ENCODE data around the gene SORL1. TPM values are rescaled to one million over a fixed set of nuclear protein-coding genes. Genes with fewer than 3 reads are reported as not detected.

Gene SORL1
- total RNA-seq, 2 experiments from 2014 or later, result 228 to 411 TPM

DNA sequence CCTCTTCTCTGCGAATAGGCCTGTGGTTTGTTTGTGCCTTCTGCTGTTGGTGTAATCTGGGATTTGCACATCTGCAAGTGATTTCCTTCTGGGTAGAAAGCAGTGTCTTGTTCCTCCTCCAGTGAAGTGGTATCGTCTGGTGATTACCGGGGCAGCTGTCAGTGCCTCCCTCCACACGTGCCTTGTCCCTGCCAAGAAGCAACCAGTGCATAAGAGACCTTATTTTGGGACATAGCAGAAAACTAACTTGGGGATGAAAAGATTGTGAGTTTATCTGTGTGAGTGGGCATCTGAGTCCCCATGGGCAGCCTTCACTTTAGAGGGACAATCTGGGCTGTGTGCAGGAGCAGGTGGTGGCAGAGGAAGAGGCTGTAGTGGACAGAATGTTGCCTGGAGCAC is 72.1 kb downstream of the SORL1 start:
- no TSS peak for BruUV-seq (replicated peaks)
- Histone ChIP-seq H2AFZ (ENCODE audit: low read length) (no peak overlapping the region), H3K9me2 (ENCODE audit: insufficient read depth, low read length) (no peaks in the 10 kb centered on the region), H3K79me2 (ENCODE audit: insufficient read depth, low read depth, low read length) (peaks cover 60% of the 10 kb centered on the region), H3K4me3 (ENCODE audit: low read depth, low read length, poor library complexity, severe bottlenecking) (no peak overlapping the region), H3K4me1 (ENCODE audit: insufficient read depth, low read length, poor library complexity, severe bottlenecking) (peaks cover 13% of the 10 kb centered on the region), H4K20me1 (ENCODE audit: insufficient read depth, low read length) (no peaks in the 10 kb centered on the region), H3K9me3 (ENCODE audit: low read length) (peaks cover 16% of the 10 kb centered on the region), H3K4me2 (ENCODE audit: low read length) (no peak overlapping the region), H3K27ac (ENCODE audit: low read depth, low read length, poor library complexity, severe bottlenecking) (no peak overlapping the region), H3K36me3 (ENCODE audit: insufficient read depth, low read length) (peaks cover 100% of the 10 kb centered on the region)
- ChIA-PET POLR2A (interaction anchor here (0.6 kb wide), 1 partner anchor 156 kb away, joined by 4 read pairs; no protein-coding TSS in a partner anchor), CTCF (ENCODE audit: unreplicated experiment) (no interaction called here)
- intact Hi-C loops (cut with micrococcal nuclease; ENCODE audit: unreplicated experiment), result no loop called here
- no peak for DNase-seq (ENCODE audit: low spot score)
- no peak for TF ChIP-seq CTCF (conservative IDR thresholded peaks at IDR 0.05; ENCODE audit: low read length)
- no peak for TF ChIP-seq EZH2phosphoT487 (IDR thresholded peaks at IDR 0.05; ENCODE audit: borderline replicate concordance, low read depth, low read length)

DNA sequence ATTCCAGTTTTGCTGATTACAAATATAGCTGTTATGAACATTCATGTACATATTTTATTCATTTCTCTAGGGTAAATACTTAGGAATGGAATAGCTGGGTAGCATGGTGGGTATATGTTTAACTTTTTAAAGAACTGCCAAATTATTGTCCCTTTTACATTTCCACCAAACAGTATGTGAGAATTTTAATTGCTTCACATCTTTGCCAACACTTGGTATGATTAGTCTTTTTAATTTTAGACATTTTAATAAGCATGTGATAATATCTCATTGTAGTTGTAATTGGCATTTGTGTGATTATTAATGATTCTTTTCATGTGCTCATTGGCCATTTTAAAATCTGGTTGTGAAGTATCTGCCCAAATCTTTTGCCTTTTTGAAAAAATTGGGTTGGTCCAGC is 73.3 kb downstream of the SORL1 start:
- Histone ChIP-seq H3K27ac (ENCODE audit: low read depth, low read length, poor library complexity, severe bottlenecking) (no peak overlapping the region), H3K79me2 (ENCODE audit: insufficient read depth, low read depth, low read length) (peaks cover 65% of the 10 kb centered on the region), H3K9me3 (ENCODE audit: low read length) (peaks cover 25% of the 10 kb centered on the region), H3K36me3 (ENCODE audit: insufficient read depth, low read length) (peaks cover 100% of the 10 kb centered on the region), H3K4me2 (ENCODE audit: low read length) (no peak overlapping the region), H2AFZ (ENCODE audit: low read length) (no peak overlapping the region), H3K4me3 (ENCODE audit: low read depth, low read length, poor library complexity, severe bottlenecking) (no peak overlapping the region), H4K20me1 (ENCODE audit: insufficient read depth, low read length) (no peaks in the 10 kb centered on the region), H3K4me1 (ENCODE audit: insufficient read depth, low read length, poor library complexity, severe bottlenecking) (peaks cover 10% of the 10 kb centered on the region), H3K9me2 (ENCODE audit: insufficient read depth, low read length) (no peaks in the 10 kb centered on the region)
- TF ChIP-seq CTCF (conservative IDR thresholded peaks at IDR 0.05; ENCODE audit: low read length) (no peak), EZH2phosphoT487 (IDR thresholded peaks at IDR 0.05; ENCODE audit: borderline replicate concordance, low read depth, low read length) (no peak)
- BruUV-seq (replicated peaks), result no TSS peak
- DNase-seq (ENCODE audit: low spot score), result no peak
- ChIA-PET POLR2A (interaction anchor here (0.5 to 0.9 kb wide), 3 partner anchors 12 to 78 kb away, joined by 3 to 4 read pairs (median 3); no protein-coding TSS in a partner anchor), CTCF (ENCODE audit: unreplicated experiment) (no interaction called here)
- intact Hi-C loops (cut with micrococcal nuclease; ENCODE audit: unreplicated experiment), result no loop called here

GRCh38 chr11:121530257-121530656 is 78.1 kb downstream of the SORL1 start:
- Histone ChIP-seq H2AFZ (ENCODE audit: low read length) (no peak overlapping the region), H3K4me1 (ENCODE audit: insufficient read depth, low read length, poor library complexity, severe bottlenecking) (peaks cover 39% of the 10 kb centered on the region), H3K79me2 (ENCODE audit: insufficient read depth, low read depth, low read length) (peaks cover 91% of the 10 kb centered on the region), H3K4me2 (ENCODE audit: low read length) (no peak overlapping the region), H3K4me3 (ENCODE audit: low read depth, low read length, poor library complexity, severe bottlenecking) (no peak overlapping the region), H3K27ac (ENCODE audit: low read depth, low read length, poor library complexity, severe bottlenecking) (no peak overlapping the region), H3K36me3 (ENCODE audit: insufficient read depth, low read length) (peaks cover 100% of the 10 kb centered on the region), H3K9me2 (ENCODE audit: insufficient read depth, low read length) (no peaks in the 10 kb centered on the region), H3K9me3 (ENCODE audit: low read length) (peaks cover 21% of the 10 kb centered on the region), H4K20me1 (ENCODE audit: insufficient read depth, low read length) (no peaks in the 10 kb centered on the region; the same call in 1 of the 2 replicates)
- DNase-seq (ENCODE audit: low spot score), result no peak
- POLR2A ChIA-PET, result interaction anchor here (1.4 kb wide), 2 partner anchors 11 to 22 kb away, joined by 3 to 4 read pairs; no protein-coding TSS in a partner anchor
- CTCF ChIA-PET (ENCODE audit: unreplicated experiment), result no interaction called here
- BruUV-seq (replicated peaks), result no TSS peak
- intact Hi-C loops (cut with micrococcal nuclease; ENCODE audit: unreplicated experiment), result no loop called here
- TF ChIP-seq CTCF (conservative IDR thresholded peaks at IDR 0.05; ENCODE audit: low read length), result no peak
- no peak for TF ChIP-seq EZH2phosphoT487 (IDR thresholded peaks at IDR 0.05; ENCODE audit: borderline replicate concordance, low read depth, low read length)

Data from OCI-LY7 (cell line).